Smooth muscle cell (in vitro differentiated cells): Measurements from ENCODE around the gene ATP6V1A. TPM values are rescaled to one million over a fixed set of nuclear protein-coding genes. Genes with fewer than 3 reads are reported as not detected.

Experiments used
- DNase-seq: peaks from one replicate; lab custom pipeline; 2025; ENCODE audit not compliant: unreplicated experiment; lab: John Stamatoyannopoulos, UW
- H2AFZ ChIP-seq: fragments of 200-600 bp; sonication (generic); 2 replicates; pipeline ENCODE4 v1.6.0; 2016; ENCODE audit warnings: antibody characterized with exemption, low read depth, mild to moderate bottlenecking
- H3F3A ChIP-seq: fragments of 200-600 bp; sonication (generic); 2 replicates; pipeline ENCODE4 v1.6.0; 2017; ENCODE audit warnings: antibody characterized with exemption, low read depth
- H3K27ac ChIP-seq: fragments of 200-600 bp; sonication (generic); 2 replicates; pipeline ENCODE4 v1.5.1; 2016; ENCODE audit warnings: low read depth, mild to moderate bottlenecking
- H3K27me3 ChIP-seq: fragments of 200-600 bp; sonication (generic); 2 replicates; pipeline ENCODE4 v1.6.1; 2016; ENCODE audit warnings: low read depth, mild to moderate bottlenecking
- H3K36me3 ChIP-seq: fragments of 200-600 bp; sonication (generic); 2 replicates; pipeline ENCODE4 v1.5.1; 2016; ENCODE audit warnings: low read depth
- H3K4me1 ChIP-seq: fragments of 200-600 bp; sonication (generic); 2 replicates; pipeline ENCODE4 v1.5.1; 2016; ENCODE audit warnings: low read depth
- H3K4me2 ChIP-seq: fragments of 200-600 bp; sonication (generic); 2 replicates; pipeline ENCODE4 v1.6.0; 2016; ENCODE audit warnings: mild to moderate bottlenecking
- H3K4me3 ChIP-seq: fragments of 200-600 bp; sonication (generic); 2 replicates; pipeline ENCODE4 v1.5.1; 2016; ENCODE audit warnings: mild to moderate bottlenecking
- H3K79me2 ChIP-seq: fragments of 200-600 bp; sonication (generic); 2 replicates; pipeline ENCODE4 v1.6.0; 2016; ENCODE audit warnings: low read depth, mild to moderate bottlenecking
- H3K9ac ChIP-seq: fragments of 200-600 bp; sonication (generic); 2 replicates; pipeline ENCODE4 v1.6.0; 2016; ENCODE audit warnings: low read depth
- H3K9me3 ChIP-seq: fragments of 200-600 bp; sonication (generic); replicated peaks from 2 replicates; pipeline ENCODE4 v1.5.1; 2016; ENCODE audit warnings: low read depth
- H4K20me1 ChIP-seq: fragments of 200-600 bp; sonication (generic); 2 replicates; pipeline ENCODE4 v1.6.0; 2016; ENCODE audit warnings: low read depth
- WGBS: methylation state at CpG from one replicate; pipeline ENCODE4 v1.1.7; 2016; ENCODE audit warnings: low lambda C conversion rate; 5-methylcytosine and 5-hydroxymethylcytosine counted together
- polyA plus RNA-seq: library from polyadenylated mRNA; unstranded; fragments of >200 nt; fragmentation: Nextera tagmentation; extraction: Ambion mirVana; gene quantifications from 2 replicates; pipeline ENCODE4 v1.2.1, GENCODE V29; 2016
- total RNA-seq: library from RNA; depleted of rRNA; stranded (reverse); fragments of >200 nt; gene quantifications from 2 replicates; pipeline ENCODE4 v1.2.3, GENCODE V29; 2014
- TF ChIP-seq, protein P1 (sequence below): fragments of 200-600 bp; sonication (generic); IDR thresholded peaks from 2 replicates; pipeline ENCODE4 v1.5.1; 2017; ENCODE audit warnings: borderline replicate concordance, mild to moderate bottlenecking, antibody characterized with exemption; ENCODE audit not compliant: insufficient read depth, poor library complexity, severe bottlenecking

ATP6V1A gene
- total and polyA plus RNA-seq, 2 experiments from 2014 or later, result 38.7 to 41.7 TPM

DNA sequence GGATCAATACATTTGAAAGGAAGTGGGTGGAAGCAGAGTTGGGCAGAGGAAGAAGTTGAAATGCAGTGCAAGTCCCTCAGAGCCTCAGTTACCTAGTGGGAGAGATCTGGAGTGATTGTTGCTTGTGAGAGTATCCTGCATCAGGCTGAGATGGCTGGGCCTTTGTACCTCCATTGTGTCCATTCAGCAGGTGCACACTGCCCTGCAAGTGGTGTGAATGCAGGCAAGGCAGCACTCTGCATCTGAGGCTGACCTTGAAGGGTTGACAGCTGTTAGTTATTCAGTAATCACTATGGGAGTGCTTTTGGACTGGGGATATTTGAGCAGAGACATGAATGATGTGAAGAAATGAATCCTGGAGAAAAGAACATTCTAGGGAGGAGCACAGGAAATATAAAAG, 25.2 kb downstream of the ATP6V1A start:
- Histone ChIP-seq H3K27me3 (no peaks in the 10 kb centered on the region), H3K79me2 (peaks cover 23% of the 10 kb centered on the region), H3K4me3 (no peak overlapping the region), H3K4me2 (no peak overlapping the region), H3K4me1 (no peaks in the 10 kb centered on the region), H3K36me3 (no peaks in the 10 kb centered on the region), H3K27ac (no peak overlapping the region), H3K9me3 (no peaks in the 10 kb centered on the region), H2AFZ (no peak overlapping the region), H4K20me1 (no peaks in the 10 kb centered on the region), H3K9ac (no peak overlapping the region), H3F3A (no peaks in the 10 kb centered on the region)
- DNase-seq, result no peak
- TF ChIP-seq, protein P1, sequence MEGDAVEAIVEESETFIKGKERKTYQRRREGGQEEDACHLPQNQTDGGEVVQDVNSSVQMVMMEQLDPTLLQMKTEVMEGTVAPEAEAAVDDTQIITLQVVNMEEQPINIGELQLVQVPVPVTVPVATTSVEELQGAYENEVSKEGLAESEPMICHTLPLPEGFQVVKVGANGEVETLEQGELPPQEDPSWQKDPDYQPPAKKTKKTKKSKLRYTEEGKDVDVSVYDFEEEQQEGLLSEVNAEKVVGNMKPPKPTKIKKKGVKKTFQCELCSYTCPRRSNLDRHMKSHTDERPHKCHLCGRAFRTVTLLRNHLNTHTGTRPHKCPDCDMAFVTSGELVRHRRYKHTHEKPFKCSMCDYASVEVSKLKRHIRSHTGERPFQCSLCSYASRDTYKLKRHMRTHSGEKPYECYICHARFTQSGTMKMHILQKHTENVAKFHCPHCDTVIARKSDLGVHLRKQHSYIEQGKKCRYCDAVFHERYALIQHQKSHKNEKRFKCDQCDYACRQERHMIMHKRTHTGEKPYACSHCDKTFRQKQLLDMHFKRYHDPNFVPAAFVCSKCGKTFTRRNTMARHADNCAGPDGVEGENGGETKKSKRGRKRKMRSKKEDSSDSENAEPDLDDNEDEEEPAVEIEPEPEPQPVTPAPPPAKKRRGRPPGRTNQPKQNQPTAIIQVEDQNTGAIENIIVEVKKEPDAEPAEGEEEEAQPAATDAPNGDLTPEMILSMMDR, result no peak

DNA sequence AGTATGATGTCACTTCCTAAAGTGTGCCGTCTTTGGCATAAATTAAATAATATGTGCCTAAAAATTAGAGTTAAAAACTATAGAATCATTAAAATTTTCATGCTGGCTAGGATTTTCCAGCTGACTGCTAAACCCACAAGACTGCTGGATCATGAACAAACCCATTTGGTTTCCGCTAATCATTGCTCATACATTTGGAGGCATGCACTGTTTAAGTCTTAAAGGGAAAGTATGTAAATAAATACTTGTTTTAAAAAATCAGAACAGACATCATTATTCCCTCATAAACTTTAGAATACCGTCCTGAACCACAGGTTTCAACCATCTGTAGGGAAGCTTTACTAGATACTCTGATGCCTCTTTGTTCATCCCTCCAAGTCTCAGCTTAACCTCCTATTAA, 26.5 kb downstream of the ATP6V1A start:
- 47% methylated on average over 3 of the region's 3 CpGs for WGBS
- Histone ChIP-seq H2AFZ (no peak overlapping the region), H3K4me2 (peak overlapping the region; percentile 37), H3K4me3 (no peak overlapping the region), H3K9me3 (no peaks in the 10 kb centered on the region), H3K4me1 (no peaks in the 10 kb centered on the region), H3F3A (no peaks in the 10 kb centered on the region), H3K27me3 (no peaks in the 10 kb centered on the region), H3K9ac (no peak overlapping the region), H3K27ac (peak overlapping the region; percentile 60), H4K20me1 (no peaks in the 10 kb centered on the region), H3K79me2 (peaks cover 24% of the 10 kb centered on the region), H3K36me3 (no peaks in the 10 kb centered on the region)
- TF ChIP-seq, protein P1, result no peak
- no peak for DNase-seq

DNA sequence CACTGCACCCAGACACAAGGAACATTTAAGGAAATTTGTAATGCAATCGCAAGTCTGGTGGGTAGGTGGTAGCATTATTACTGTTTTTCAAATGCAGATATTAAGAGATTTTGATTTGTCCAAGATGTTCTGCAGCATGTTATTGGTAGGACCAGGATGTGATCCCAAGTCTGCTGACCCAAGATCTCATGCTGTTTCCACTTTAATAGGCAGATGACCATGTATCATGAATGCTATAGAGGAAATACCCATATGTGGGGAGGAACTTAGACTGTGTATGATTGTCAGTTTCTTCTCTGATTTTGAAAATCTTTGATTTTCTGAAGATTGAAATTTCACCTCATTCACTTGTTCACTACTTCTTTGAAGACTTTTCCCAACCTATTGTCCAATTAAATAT, 28.7 kb downstream of the ATP6V1A start:
- H2AFZ ChIP-seq, result peak overlapping the region; percentile 65
- H3K9ac ChIP-seq, result no peak overlapping the region
- no peaks in the 10 kb centered on the region for H3K36me3 ChIP-seq
- peak overlapping the region; percentile 62 for H3K4me2 ChIP-seq
- H3K4me3 ChIP-seq, result no peak overlapping the region
- TF ChIP-seq, protein P1, result no peak
- no peaks in the 10 kb centered on the region for H3K4me1 ChIP-seq
- H3K79me2 ChIP-seq, result peaks cover 22% of the 10 kb centered on the region
- WGBS, result 94% methylated on average over 1 of the region's 1 CpG
- DNase-seq, result no peak
- H3K9me3 ChIP-seq, result no peaks in the 10 kb centered on the region
- no peaks in the 10 kb centered on the region for H3K27me3 ChIP-seq
- H3K27ac ChIP-seq, result peak overlapping the region; percentile 60
- H3F3A ChIP-seq, result no peaks in the 10 kb centered on the region
- H4K20me1 ChIP-seq, result no peaks in the 10 kb centered on the region

DNA sequence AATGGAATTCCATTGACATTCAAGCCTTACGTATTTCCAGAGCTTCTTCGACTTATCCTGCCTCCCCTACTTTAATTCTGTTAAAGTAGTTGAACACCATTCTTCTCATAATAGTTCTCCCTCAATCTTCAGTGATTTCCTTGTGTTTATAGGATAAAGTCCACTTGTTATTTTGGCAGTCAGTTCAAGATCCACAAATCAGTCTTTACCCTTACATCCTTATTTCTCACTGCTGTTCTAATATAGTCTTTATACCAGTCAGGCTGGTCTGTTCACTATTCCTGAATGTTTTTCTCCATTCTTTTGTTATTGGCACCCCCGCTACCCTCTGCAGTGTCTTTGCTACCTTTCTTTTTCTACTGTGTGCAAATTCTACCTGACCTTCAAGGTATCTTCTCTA, 29.7 kb downstream of the ATP6V1A start:
- Histone ChIP-seq H3K79me2 (peaks cover 17% of the 10 kb centered on the region), H2AFZ (no peak overlapping the region), H3K9ac (no peak overlapping the region), H3K27ac (no peak overlapping the region), H3K36me3 (no peaks in the 10 kb centered on the region), H4K20me1 (no peaks in the 10 kb centered on the region), H3K9me3 (no peaks in the 10 kb centered on the region), H3F3A (no peaks in the 10 kb centered on the region), H3K4me1 (no peaks in the 10 kb centered on the region), H3K4me3 (no peak overlapping the region), H3K27me3 (no peaks in the 10 kb centered on the region), H3K4me2 (peak overlapping the region; percentile 62)
- no peak for DNase-seq
- 81% methylated on average over 3 of the region's 3 CpGs for WGBS
- TF ChIP-seq, protein P1, result no peak
